HG02623 (cell line): ENCODE results near the gene LPAR5.
A peak's percentile ranks its signal among the peaks of the same experiment; 100 is the strongest.

Experiments used
- ATAC-seq: cut with Tn5 transposase; IDR thresholded peaks from one replicate; pipeline ENCODE4 v1.9.1; 2021; ENCODE audit warnings: moderate library complexity; ENCODE audit not compliant: unreplicated experiment

Gene LPAR5

GRCh38 chr12:6635856-6636531, at the start of gene LPAR5:
Gene LPAR5, minus strand, starts transcription at chr12:6635959. Its CDS starts 14,711 bp downstream, at chr12:6621248.
- ATAC-seq: no peak

GRCh38 chr12:6684609-6685008, 48.9 kb upstream of the LPAR5 start:
- ATAC-seq: no peak

- no peak for ATAC-seq
Measured at GRCh38 chr12:6676962-6677361, 41.2 kb upstream of the LPAR5 start.

GRCh38 chr12:6672143-6672542, 36.4 kb upstream of the LPAR5 start:
- no peak for ATAC-seq

GRCh38 chr12:6667559-6668210, 31.9 kb upstream of the LPAR5 start:
- ATAC-seq: no peak

GRCh38 chr12:6666211-6666610, 30.5 kb upstream of the LPAR5 start:
- no peak for ATAC-seq

GRCh38 chr12:6664902-6665301, 29.1 kb upstream of the LPAR5 start:
- no peak for ATAC-seq

- ATAC-seq: peak; percentile 94
Measured at GRCh38 chr12:6662906-6663742, 27.4 kb upstream of the LPAR5 start, which contains the start of gene ING4. Gene ING4, minus strand, starts transcription at chr12:6663119. Its CDS starts 18 bp downstream, at chr12:6663101.

- ATAC-seq: no peak
Measured at GRCh38 chr12:6662602-6662905, 26.8 kb upstream of the LPAR5 start.

GRCh38 chr12:6653987-6654386, 18.2 kb upstream of the LPAR5 start:
- no peak for ATAC-seq

GRCh38 chr12:6653342-6653741, 17.6 kb upstream of the LPAR5 start:
- ATAC-seq: no peak

GRCh38 chr12:6652391-6652790, 16.6 kb upstream of the LPAR5 start:
- ATAC-seq: no peak

- no peak for ATAC-seq
Measured at GRCh38 chr12:6650832-6651231, 15.1 kb upstream of the LPAR5 start.

GRCh38 chr12:6647083-6647604, 11.4 kb upstream of the LPAR5 start, which contains the start of gene ACRBP:
Gene ACRBP, minus strand, starts transcription at chr12:6647432. Its CDS starts 66 bp downstream, at chr12:6647366.
- ATAC-seq: no peak

- ATAC-seq: no peak
Measured at GRCh38 chr12:6646276-6647082, 10.7 kb upstream of the LPAR5 start.

- no peak for ATAC-seq
Measured at GRCh38 chr12:6644903-6645302, 9.1 kb upstream of the LPAR5 start.

GRCh38 chr12:6644257-6644596, 8.5 kb upstream of the LPAR5 start:
- ATAC-seq: no peak

- no peak for ATAC-seq
Measured at GRCh38 chr12:6643569-6644256, 8.0 kb upstream of the LPAR5 start.

- ATAC-seq: no peak
Measured at GRCh38 chr12:6641131-6641530, 5.4 kb upstream of the LPAR5 start.

GRCh38 chr12:6640497-6640896, 4.7 kb upstream of the LPAR5 start:
- no peak for ATAC-seq
